GM19025 (cell line): ENCODE results near the gene SAT2.
"Not testable (repeated sequence)": the region's sequence is repeated elsewhere in the genome, so short reads cannot be mapped to it uniquely, and the experiment has no call there.

ENCODE experiments used
- ATAC-seq: cut with Tn5 transposase; IDR thresholded peaks from one replicate; pipeline ENCODE4 v1.9.1; 2021; ENCODE audit warnings: mild to moderate bottlenecking, low read depth, moderate library complexity; ENCODE audit not compliant: unreplicated experiment

SAT2 gene

GRCh38 chr17:7636163-7636562, 8.5 kb upstream of the SAT2 start:
- no peak for ATAC-seq

- ATAC-seq = no peak
Observed at GRCh38 chr17:7634384-7634783, 6.8 kb upstream of the SAT2 start.

- ATAC-seq = no peak
Observed at GRCh38 chr17:7633093-7633492, 5.5 kb upstream of the SAT2 start.

- ATAC-seq = no peak
Observed at GRCh38 chr17:7632492-7632894, 4.9 kb upstream of the SAT2 start.

GRCh38 chr17:7631398-7632380, 4.1 kb upstream of the SAT2 start:
- no peak for ATAC-seq

GRCh38 chr17:7629939-7630571, 2.4 kb upstream of the SAT2 start, which contains the start of gene SHBG:
Gene SHBG (plus strand): TSS chr17:7630135. CDS start chr17:7630173, 38 bp downstream.
- no peak for ATAC-seq

- no peak for ATAC-seq
Observed at GRCh38 chr17:7626956-7627249, 718 bp downstream of the SAT2 start.

GRCh38 chr17:7626307-7626706, 1.3 kb downstream of the SAT2 start:
- ATAC-seq = no peak

- ATAC-seq = not testable (repeated sequence)
Observed at GRCh38 chr17:7625749-7626148, 1.9 kb downstream of the SAT2 start.

- ATAC-seq = no peak
Observed at GRCh38 chr17:7623661-7624060, 4.0 kb downstream of the SAT2 start.

- no peak for ATAC-seq
Observed at GRCh38 chr17:7620835-7621234, 6.8 kb downstream of the SAT2 start.

- no peak for ATAC-seq
Observed at GRCh38 chr17:7618608-7619007, 9.0 kb downstream of the SAT2 start.

- no peak for ATAC-seq
Observed at GRCh38 chr17:7615265-7615747, 12.3 kb downstream of the SAT2 start.

- peak; percentile 83 for ATAC-seq
Observed at GRCh38 chr17:7614425-7615264, 13.0 kb downstream of the SAT2 start, which contains the start of gene FXR2. Gene FXR2 (minus strand): TSS chr17:7614897. CDS start chr17:7614532, 365 bp downstream.

- ATAC-seq = no peak
Observed at GRCh38 chr17:7613769-7614424, 13.7 kb downstream of the SAT2 start.

- no peak for ATAC-seq
Observed at GRCh38 chr17:7612294-7612640, 15.4 kb downstream of the SAT2 start.

- ATAC-seq = no peak
Observed at GRCh38 chr17:7611635-7612293, 15.9 kb downstream of the SAT2 start.

- no peak for ATAC-seq
Observed at GRCh38 chr17:7610641-7611040, 17.0 kb downstream of the SAT2 start.

- ATAC-seq = no peak
Observed at GRCh38 chr17:7606280-7606679, 21.3 kb downstream of the SAT2 start.

- not testable (repeated sequence) for ATAC-seq
Observed at GRCh38 chr17:7597561-7597960, 30.1 kb downstream of the SAT2 start.
